Measurements from ENCODE around the gene SYT7. TPM values are rescaled to one million over a fixed set of nuclear protein-coding genes. Genes with fewer than 3 reads are reported as not detected.

Gene SYT7
- total RNA-seq, 3 donors from 2014 or later (not counting 1 experiment from before 2014, with no cell fraction given), result 0.07 TPM; not detected in 2

DNA sequence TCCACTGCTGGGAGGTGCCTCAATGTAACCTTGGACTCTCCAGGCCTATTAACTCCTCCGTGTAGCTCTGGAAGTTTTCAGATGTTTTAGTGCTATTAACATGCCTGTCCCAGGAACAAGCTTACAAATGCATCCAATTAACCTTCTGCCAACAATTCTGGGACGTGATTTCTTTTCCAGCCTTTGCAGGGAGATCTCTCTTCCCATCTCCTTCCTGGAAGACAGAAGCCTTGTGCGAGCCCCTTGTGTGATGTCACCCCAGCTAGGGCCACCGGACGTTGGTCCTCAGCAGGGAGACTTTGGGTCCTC lies 47.7 kb upstream of the SYT7 start:
- no peak for DNase-seq
- intact Hi-C loops (cut with micrococcal nuclease), result no loop called here
- Histone ChIP-seq H3K36me3 (ENCODE audit: control insufficient read depth, insufficient read depth, low read length) (no peaks in the 10 kb centered on the region), H3K9me3 (ENCODE audit: control insufficient read depth, insufficient read depth, low read length) (no peaks in the 10 kb centered on the region), H3K27ac (ENCODE audit: low read length) (no peak overlapping the region), H3K4me1 (ENCODE audit: control insufficient read depth, insufficient read depth, low read length) (no peaks in the 10 kb centered on the region), H3K27me3 (ENCODE audit: control insufficient read depth, insufficient read depth, low read length) (no peaks in the 10 kb centered on the region), H3K4me3 (ENCODE audit: low read length) (no peak overlapping the region)
- Mint-ChIP-seq H3K4me3 (no peak overlapping the region), H3K9me3 (no peaks in the 10 kb centered on the region), H3K27me3 (ENCODE audit: low read depth in 2 of 2) (peaks cover 0 to 11% of the 10 kb centered on the region in 2 donors), H3K27ac (no peak overlapping the region), H3K36me3 (no peaks in the 10 kb centered on the region), H3K4me1 (no peaks in the 10 kb centered on the region)
- no peak for ATAC-seq
- WGBS (ENCODE audit: insufficient coverage), result 85% methylated on average over 5 of the region's 5 CpGs
- TF ChIP-seq, protein P1, sequence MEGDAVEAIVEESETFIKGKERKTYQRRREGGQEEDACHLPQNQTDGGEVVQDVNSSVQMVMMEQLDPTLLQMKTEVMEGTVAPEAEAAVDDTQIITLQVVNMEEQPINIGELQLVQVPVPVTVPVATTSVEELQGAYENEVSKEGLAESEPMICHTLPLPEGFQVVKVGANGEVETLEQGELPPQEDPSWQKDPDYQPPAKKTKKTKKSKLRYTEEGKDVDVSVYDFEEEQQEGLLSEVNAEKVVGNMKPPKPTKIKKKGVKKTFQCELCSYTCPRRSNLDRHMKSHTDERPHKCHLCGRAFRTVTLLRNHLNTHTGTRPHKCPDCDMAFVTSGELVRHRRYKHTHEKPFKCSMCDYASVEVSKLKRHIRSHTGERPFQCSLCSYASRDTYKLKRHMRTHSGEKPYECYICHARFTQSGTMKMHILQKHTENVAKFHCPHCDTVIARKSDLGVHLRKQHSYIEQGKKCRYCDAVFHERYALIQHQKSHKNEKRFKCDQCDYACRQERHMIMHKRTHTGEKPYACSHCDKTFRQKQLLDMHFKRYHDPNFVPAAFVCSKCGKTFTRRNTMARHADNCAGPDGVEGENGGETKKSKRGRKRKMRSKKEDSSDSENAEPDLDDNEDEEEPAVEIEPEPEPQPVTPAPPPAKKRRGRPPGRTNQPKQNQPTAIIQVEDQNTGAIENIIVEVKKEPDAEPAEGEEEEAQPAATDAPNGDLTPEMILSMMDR (IDR thresholded peaks at IDR 0.05), result no peak

GRCh38 chr11:61627850-61628661 lies 47.2 kb upstream of the SYT7 start:
- Histone ChIP-seq H3K36me3 (ENCODE audit: control insufficient read depth, insufficient read depth, low read length) (no peaks in the 10 kb centered on the region), H3K9me3 (ENCODE audit: control insufficient read depth, insufficient read depth, low read length) (no peaks in the 10 kb centered on the region), H3K27ac (ENCODE audit: low read length) (no peak overlapping the region), H3K4me3 (ENCODE audit: low read length) (no peak overlapping the region), H3K4me1 (ENCODE audit: control insufficient read depth, insufficient read depth, low read length) (no peaks in the 10 kb centered on the region), H3K27me3 (ENCODE audit: control insufficient read depth, insufficient read depth, low read length) (no peaks in the 10 kb centered on the region)
- Mint-ChIP-seq H3K27ac (no peak overlapping the region), H3K27me3 (ENCODE audit: low read depth in 2 of 2) (peaks cover 0 to 11% of the 10 kb centered on the region in 2 donors), H3K9me3 (no peaks in the 10 kb centered on the region), H3K4me1 (no peaks in the 10 kb centered on the region), H3K36me3 (no peaks in the 10 kb centered on the region), H3K4me3 (no peak overlapping the region)
- intact Hi-C loops (cut with micrococcal nuclease), result no loop called here
- ATAC-seq, result peak; percentile 46 to 52 (median 50)
- peak; percentile 21 to 46 for DNase-seq
- 44% methylated on average over 13 of the region's 13 CpGs for WGBS (ENCODE audit: insufficient coverage)
- TF ChIP-seq, protein P1 (IDR thresholded peaks at IDR 0.05), result peak; percentile 34

GRCh38 chr11:61626580-61627380 lies 45.9 kb upstream of the SYT7 start:
- H3K36me3 Mint-ChIP-seq, result no peaks in the 10 kb centered on the region
- intact Hi-C loops (cut with micrococcal nuclease), result no loop called here
- H3K4me1 Mint-ChIP-seq, result no peaks in the 10 kb centered on the region
- TF ChIP-seq, protein P1 (IDR thresholded peaks at IDR 0.05), result no peak
- no peak overlapping the region for H3K27ac Mint-ChIP-seq
- Histone ChIP-seq H3K27me3 (ENCODE audit: control insufficient read depth, insufficient read depth, low read length) (no peaks in the 10 kb centered on the region), H3K27ac (ENCODE audit: low read length) (no peak overlapping the region), H3K4me1 (ENCODE audit: control insufficient read depth, insufficient read depth, low read length) (no peaks in the 10 kb centered on the region), H3K36me3 (ENCODE audit: control insufficient read depth, insufficient read depth, low read length) (no peaks in the 10 kb centered on the region), H3K4me3 (ENCODE audit: low read length) (no peak overlapping the region), H3K9me3 (ENCODE audit: control insufficient read depth, insufficient read depth, low read length) (no peaks in the 10 kb centered on the region)
- H3K27me3 Mint-ChIP-seq (ENCODE audit: low read depth in 2 of 2), result peaks cover 0 to 11% of the 10 kb centered on the region in 2 donors
- DNase-seq, result no peak
- no peaks in the 10 kb centered on the region for H3K9me3 Mint-ChIP-seq
- ATAC-seq, result no peak
- no peak overlapping the region for H3K4me3 Mint-ChIP-seq
- WGBS (ENCODE audit: insufficient coverage), result 79% methylated on average over 10 of the region's 10 CpGs

Data from natural killer cell (primary cell).